H9 (cell line): Measurements from ENCODE around the gene KDM4F. TPM values are rescaled to one million over a fixed set of nuclear protein-coding genes. Genes with fewer than 3 reads are reported as not detected.

Source experiments
- DNase-seq: peaks from one replicate; pipeline ENCODE4 v3.0.0-alpha.2; 2017
- H2AFZ ChIP-seq: one replicate; pipeline ENCODE4 v1.6.1; 2013; ENCODE audit warnings: mild to moderate bottlenecking, low read length, control low read depth, moderate library complexity
- H2AK5ac ChIP-seq: 2 replicates; pipeline ENCODE4 v1.6.1; 2013; ENCODE audit warnings: low read length, control low read depth, mixed read lengths; ENCODE audit not compliant: insufficient read length
- H2BK120ac ChIP-seq: one replicate; pipeline ENCODE4 v1.6.1; 2013; ENCODE audit warnings: low read depth, mild to moderate bottlenecking, low read length, control low read depth, inconsistent platforms; ENCODE audit not compliant: poor library complexity, severe bottlenecking
- H2BK12ac ChIP-seq: 2 replicates; pipeline ENCODE4 v1.6.1; 2013; ENCODE audit warnings: low read length, control low read depth, mixed read lengths, low read depth; ENCODE audit not compliant: insufficient read length
- H2BK15ac ChIP-seq: 2 replicates; pipeline ENCODE4 v1.6.1; 2013; ENCODE audit warnings: low read depth, low read length, control low read depth
- H2BK20ac ChIP-seq: one replicate; pipeline ENCODE4 v1.6.1; 2013; ENCODE audit warnings: low read depth, mild to moderate bottlenecking, low read length, control low read depth, inconsistent platforms; ENCODE audit not compliant: poor library complexity, severe bottlenecking
- H2BK5ac ChIP-seq: 2 replicates; pipeline ENCODE4 v1.6.1; 2013; ENCODE audit warnings: low read length, control low read depth, mixed read lengths; ENCODE audit not compliant: insufficient read length
- H3K14ac ChIP-seq: 2 replicates; pipeline ENCODE4 v1.6.1; 2013; ENCODE audit warnings: low read length, control low read depth; ENCODE audit not compliant: insufficient read depth
- H3K18ac ChIP-seq: 2 replicates; pipeline ENCODE4 v1.6.1; 2013; ENCODE audit warnings: low read depth, mild to moderate bottlenecking, mixed read lengths, low read length, control low read depth; ENCODE audit not compliant: insufficient read length
- H3K23ac ChIP-seq: 2 replicates; pipeline ENCODE4 v1.6.1; 2013; ENCODE audit warnings: low read length, control low read depth, mixed read lengths, low read depth; ENCODE audit not compliant: insufficient read length
- H3K23me2 ChIP-seq: 2 replicates; pipeline ENCODE4 v1.6.1; 2013; ENCODE audit warnings: low read depth, mild to moderate bottlenecking, mixed read lengths, low read length, control low read depth; ENCODE audit not compliant: insufficient read length, poor library complexity, severe bottlenecking
- H3K27ac ChIP-seq: 2 replicates; pipeline ENCODE4 v1.5.1; 2013; ENCODE audit warnings: low read length, control low read depth, mixed read lengths, low read depth; ENCODE audit not compliant: insufficient read length
- H3K27me3 ChIP-seq: 2 replicates; pipeline ENCODE4 v1.6.1; 2013; ENCODE audit warnings: low read length, control low read depth, inconsistent platforms; ENCODE audit not compliant: insufficient read depth
- H3K4ac ChIP-seq: 2 replicates; pipeline ENCODE4 v1.6.1; 2013; ENCODE audit warnings: low read depth, mild to moderate bottlenecking, control low read depth, inconsistent platforms, low read length, moderate library complexity
- H3K4me1 ChIP-seq: 2 replicates; pipeline ENCODE4 v1.6.1; 2013; ENCODE audit warnings: low read length, control low read depth, inconsistent platforms; ENCODE audit not compliant: insufficient read depth
- H3K4me2 ChIP-seq: 2 replicates; pipeline ENCODE4 v1.6.1; 2013; ENCODE audit warnings: low read length, control low read depth, mixed read lengths; ENCODE audit not compliant: insufficient read length, insufficient read depth
- H3K56ac ChIP-seq: 2 replicates; pipeline ENCODE4 v1.6.1; 2013; ENCODE audit warnings: low read depth, mild to moderate bottlenecking, mixed read lengths, low read length, control low read depth; ENCODE audit not compliant: insufficient read length
- H3K79me1 ChIP-seq: 2 replicates; pipeline ENCODE4 v1.6.1; 2013; ENCODE audit warnings: low read depth, mild to moderate bottlenecking, moderate library complexity, low read length, control low read depth, inconsistent platforms; ENCODE audit not compliant: insufficient read depth, poor library complexity, severe bottlenecking
- H3K79me2 ChIP-seq: 2 replicates; pipeline ENCODE4 v1.6.1; 2013; ENCODE audit warnings: low read length, control low read depth, inconsistent platforms; ENCODE audit not compliant: insufficient read depth
- H3K9ac ChIP-seq: 2 replicates; pipeline ENCODE4 v1.6.1; 2013; ENCODE audit warnings: low read length, control low read depth, mixed read lengths; ENCODE audit not compliant: insufficient read length; ENCODE audit errors: extremely low read depth
- H3K9me3 ChIP-seq: one replicate; pipeline ENCODE4 v1.6.1; 2013; ENCODE audit warnings: low read depth, low read length, inconsistent platforms; ENCODE audit not compliant: control insufficient read depth
- H3T11ph ChIP-seq: one replicate; pipeline ENCODE4 v1.6.1; 2013; ENCODE audit warnings: mild to moderate bottlenecking, low read length, control low read depth, inconsistent platforms
- H4K20me1 ChIP-seq: one replicate; pipeline ENCODE4 v1.6.1; 2013; ENCODE audit not compliant: control insufficient read depth, insufficient read length, insufficient read depth
- H4K5ac ChIP-seq: 2 replicates; pipeline ENCODE4 v1.6.1; 2013; ENCODE audit warnings: low read depth, mild to moderate bottlenecking, mixed read lengths, low read length, control low read depth; ENCODE audit not compliant: insufficient read length
- H4K8ac ChIP-seq: replicated peaks from 2 replicates; pipeline ENCODE4 v1.6.1; 2013; ENCODE audit warnings: low read length, control low read depth, mixed read lengths, low read depth; ENCODE audit not compliant: insufficient read length
- H4K91ac ChIP-seq: 2 replicates; pipeline ENCODE4 v1.6.1; 2013; ENCODE audit warnings: low read depth, mild to moderate bottlenecking, moderate library complexity, mixed read lengths, low read length, control low read depth; ENCODE audit not compliant: insufficient read length
- H3K27ac Mint-ChIP-seq, 3 experiments: 2 replicates in 2 of 3; 3 replicates in 1 of 3; pipeline ENCODE4 v1.8.0; 2020 to 2021; ENCODE audit warnings: mixed read lengths in 3 of 3, mild to moderate bottlenecking in 1 of 3, moderate library complexity in 1 of 3
- H3K27me3 Mint-ChIP-seq: 2 replicates; pipeline ENCODE4 v1.8.0; 2021; ENCODE audit warnings: low read depth, mild to moderate bottlenecking, moderate library complexity, mixed read lengths
- H3K36me3 Mint-ChIP-seq, 3 experiments: 2 replicates in 2 of 3; 3 replicates in 1 of 3; pipeline ENCODE4 v1.8.0; 2020 to 2021; ENCODE audit warnings: low read depth in 3 of 3, mixed read lengths in 3 of 3; ENCODE audit not compliant: insufficient read depth in 1 of 3
- H3K4me1 Mint-ChIP-seq, 2 experiments: 2 replicates each; pipeline ENCODE4 v1.8.0; 2020; ENCODE audit warnings: mixed read lengths in 2 of 2
- H3K4me3 Mint-ChIP-seq, 2 experiments: 2 replicates in 1 of 2; 3 replicates in 1 of 2; pipeline ENCODE4 v1.8.0; 2020 to 2021; ENCODE audit warnings: mild to moderate bottlenecking in 2 of 2, mixed read lengths in 2 of 2, moderate library complexity in 1 of 2
- H3K9me3 Mint-ChIP-seq, 2 experiments: 2 replicates in 1 of 2; 3 replicates in 1 of 2; pipeline ENCODE4 v1.8.0; 2020; ENCODE audit warnings: mild to moderate bottlenecking in 2 of 2, mixed read lengths in 2 of 2, moderate library complexity in 1 of 2
- CTCF ChIP-seq: fragments of 200-600 bp; sonication (generic); conservative IDR thresholded peaks from 3 replicates; pipeline ENCODE4 v1.8.0; 2021; ENCODE audit warnings: antibody characterized with exemption, mild to moderate bottlenecking
- WGBS: extraction: QIAGEN DNeasy Blood & Tissue Kit; methylation state at CpG from one replicate; pipeline ENCODE4 v1.1.7; 2013; ENCODE audit warnings: missing lambda C conversion rate, low lambda C conversion rate, mixed read lengths; ENCODE audit not compliant: insufficient read length; ENCODE audit errors: extremely low coverage; 5-methylcytosine and 5-hydroxymethylcytosine counted together
- total RNA-seq: library from RNA; stranded (reverse); gene quantifications from 2 replicates; pipeline ENCODE4 v1.2.1, GENCODE V29; 2021

The KDM4F gene
- total RNA-seq, 1 experiment from 2014 or later = not detected

DNA sequence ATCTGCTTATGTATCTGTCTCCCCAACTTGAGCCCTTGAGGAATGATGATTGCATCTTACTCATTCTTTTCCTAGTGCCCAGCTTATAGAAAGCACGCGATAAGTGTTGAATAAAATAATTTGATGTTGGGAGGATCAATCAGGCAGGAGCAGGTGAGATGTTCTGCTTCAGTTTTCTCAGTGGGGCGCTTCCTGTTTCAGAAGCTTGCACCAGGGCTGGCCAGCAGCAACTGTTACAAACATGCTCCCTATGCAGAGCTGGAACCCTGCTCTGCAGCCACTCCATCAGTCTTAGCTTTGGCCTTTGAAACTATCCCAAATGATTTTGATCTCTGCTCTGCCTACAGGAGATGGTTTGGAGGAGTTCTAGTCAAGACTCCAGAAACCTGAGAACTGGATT is 44.3 kb downstream of the KDM4F start:
- Histone ChIP-seq H3K9ac (no peak overlapping the region), H4K91ac (no peak overlapping the region), H2BK12ac (no peak overlapping the region), H4K20me1 (no peaks in the 10 kb centered on the region), H2AK5ac (no peak overlapping the region), H4K8ac (no peak overlapping the region), H2BK15ac (no peak overlapping the region), H3K79me1 (no peaks in the 10 kb centered on the region), H3K4me1 (peaks cover 4% of the 10 kb centered on the region), H3T11ph (no peak overlapping the region), H3K23me2 (peaks cover 8% of the 10 kb centered on the region), H3K9me3 (no peaks in the 10 kb centered on the region), H3K18ac (no peak overlapping the region), H3K56ac (no peak overlapping the region), H2AFZ (no peak overlapping the region), H3K4ac (no peak overlapping the region), H3K4me2 (no peak overlapping the region), H3K27me3 (peaks cover 13% of the 10 kb centered on the region; the same call in 1 of the 2 replicates), H3K23ac (no peak overlapping the region), H2BK5ac (no peak overlapping the region), H3K79me2 (no peaks in the 10 kb centered on the region), H2BK20ac (no peak overlapping the region), H4K5ac (no peak overlapping the region), H2BK120ac (no peak overlapping the region), H3K14ac (no peak overlapping the region), H3K27ac (no peak overlapping the region)
- Mint-ChIP-seq H3K4me3 (no peak overlapping the region), H3K36me3 (no peaks in the 10 kb centered on the region; a peak in 1 of 7 replicates), H3K9me3 (no peaks in the 10 kb centered on the region), H3K27me3 (peaks cover 47% of the 10 kb centered on the region), H3K4me1 (peaks cover 24 to 26% of the 10 kb centered on the region in 2 experiments), H3K27ac (no peak overlapping the region)
- no peak for TF ChIP-seq CTCF
- no peak for DNase-seq
- WGBS = no CpG with 5 or more reads among the region's 3 CpGs
